Activated naive CD4-positive, alpha-beta T cell treated with anti-CD3 and anti-CD28 coated beads, Interleukin-2, amount 50 U/mL, for 24 hours (primary cell): Measurements from ENCODE around the gene SCML1.

Experiments
- H3K27ac Mint-ChIP-seq: one replicate; pipeline ENCODE4 v1.8.0; 2021; ENCODE audit warnings: mild to moderate bottlenecking, mixed read lengths
- H3K27me3 Mint-ChIP-seq: one replicate; pipeline ENCODE4 v1.8.0; 2021; ENCODE audit warnings: mixed read lengths
- H3K36me3 Mint-ChIP-seq: one replicate; pipeline ENCODE4 v1.8.0; 2021; ENCODE audit warnings: mixed read lengths
- H3K4me1 Mint-ChIP-seq: one replicate; pipeline ENCODE4 v1.8.0; 2021; ENCODE audit warnings: mixed read lengths
- H3K4me3 Mint-ChIP-seq: one replicate; pipeline ENCODE4 v1.8.0; 2021; ENCODE audit warnings: mild to moderate bottlenecking, mixed read lengths
- H3K9me3 Mint-ChIP-seq: one replicate; pipeline ENCODE4 v1.8.0; 2021; ENCODE audit warnings: mixed read lengths

Gene SCML1, protein sequence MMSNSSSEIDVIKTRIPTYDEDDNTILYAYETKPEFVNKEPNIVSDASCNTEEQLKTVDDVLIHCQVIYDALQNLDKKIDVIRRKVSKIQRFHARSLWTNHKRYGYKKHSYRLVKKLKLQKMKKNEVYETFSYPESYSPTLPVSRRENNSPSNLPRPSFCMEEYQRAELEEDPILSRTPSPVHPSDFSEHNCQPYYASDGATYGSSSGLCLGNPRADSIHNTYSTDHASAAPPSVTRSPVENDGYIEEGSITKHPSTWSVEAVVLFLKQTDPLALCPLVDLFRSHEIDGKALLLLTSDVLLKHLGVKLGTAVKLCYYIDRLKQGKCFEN

DNA sequence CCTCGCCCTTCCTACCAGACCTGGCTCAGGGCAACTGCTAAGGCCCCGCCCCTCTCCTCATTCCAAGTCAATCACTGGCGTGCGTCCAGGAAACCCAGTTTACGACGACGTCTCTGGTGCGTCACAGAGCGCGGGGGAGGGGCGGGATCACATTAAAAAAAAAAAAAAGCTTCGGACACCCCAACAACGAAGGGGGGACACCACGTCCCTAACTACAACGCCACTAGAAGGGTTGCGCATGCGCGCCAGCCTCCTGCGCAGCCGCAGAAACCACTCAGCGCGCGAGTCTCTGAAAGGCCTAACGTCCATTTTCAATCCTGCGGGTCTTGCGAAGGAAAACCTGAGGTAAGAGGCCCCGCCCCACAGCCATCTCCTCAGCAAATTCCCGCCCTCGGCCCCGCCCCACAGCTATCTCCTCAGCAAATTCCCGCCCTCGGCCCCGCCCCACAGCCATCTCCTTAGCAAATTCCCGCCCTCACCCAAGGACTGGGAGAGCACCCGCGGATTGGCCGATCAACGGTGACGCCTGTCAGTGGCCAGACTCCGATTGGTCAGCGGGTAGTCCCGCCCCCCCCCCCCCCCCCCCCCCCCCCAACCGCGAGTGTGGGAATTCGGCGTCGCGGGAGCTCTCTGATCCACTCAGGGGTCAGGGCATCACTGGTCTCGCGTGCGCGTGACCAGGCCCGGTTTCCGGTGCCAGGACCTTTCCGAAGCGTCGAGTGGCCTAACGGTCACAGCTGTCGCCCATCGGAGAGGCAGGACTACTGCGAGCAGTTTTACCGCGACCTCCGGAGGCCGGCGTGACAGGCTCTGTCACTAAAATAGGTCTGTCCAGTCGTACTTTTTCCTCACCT, at the start of gene SCML1:
TSS of gene SCML1 (plus strand) at position 638 of the 854 bp plus-strand sequence. CDS start 6,694 bp downstream, outside the sequence.
- no peaks in the 10 kb centered on the region for H3K27me3 Mint-ChIP-seq
- no peaks in the 10 kb centered on the region for H3K9me3 Mint-ChIP-seq
- no peaks in the 10 kb centered on the region for H3K36me3 Mint-ChIP-seq
- peak within 1 kb of the TSS; percentile 93 for H3K4me3 Mint-ChIP-seq
- peaks cover 39% of the 10 kb centered on the region for H3K4me1 Mint-ChIP-seq
- peak within 1 kb of the TSS; percentile 91 for H3K27ac Mint-ChIP-seq

DNA sequence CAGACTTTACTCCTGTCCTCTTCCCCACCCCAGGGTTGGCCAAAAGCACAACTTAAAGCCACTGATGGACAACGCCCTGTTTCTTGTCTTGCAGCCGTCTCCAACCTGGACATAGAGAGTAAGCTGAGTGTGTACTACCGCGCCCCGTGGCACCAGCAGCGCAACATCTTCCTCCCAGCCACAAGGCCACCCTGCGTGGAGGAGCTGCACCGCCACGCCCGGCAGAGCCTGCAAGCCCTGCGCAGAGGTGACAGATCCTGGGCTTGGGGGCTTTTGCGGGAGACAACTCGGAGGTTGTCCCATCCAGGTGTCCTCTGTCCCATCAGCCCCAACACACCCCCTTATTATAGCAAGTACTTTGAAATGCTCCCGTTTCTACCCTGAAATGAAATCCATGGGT, 49.6 kb upstream of the SCML1 start:
- Mint-ChIP-seq H3K27ac (no peak overlapping the region), H3K27me3 (no peaks in the 10 kb centered on the region), H3K9me3 (no peaks in the 10 kb centered on the region), H3K4me1 (peaks cover 12% of the 10 kb centered on the region), H3K36me3 (no peaks in the 10 kb centered on the region), H3K4me3 (no peak overlapping the region)

DNA sequence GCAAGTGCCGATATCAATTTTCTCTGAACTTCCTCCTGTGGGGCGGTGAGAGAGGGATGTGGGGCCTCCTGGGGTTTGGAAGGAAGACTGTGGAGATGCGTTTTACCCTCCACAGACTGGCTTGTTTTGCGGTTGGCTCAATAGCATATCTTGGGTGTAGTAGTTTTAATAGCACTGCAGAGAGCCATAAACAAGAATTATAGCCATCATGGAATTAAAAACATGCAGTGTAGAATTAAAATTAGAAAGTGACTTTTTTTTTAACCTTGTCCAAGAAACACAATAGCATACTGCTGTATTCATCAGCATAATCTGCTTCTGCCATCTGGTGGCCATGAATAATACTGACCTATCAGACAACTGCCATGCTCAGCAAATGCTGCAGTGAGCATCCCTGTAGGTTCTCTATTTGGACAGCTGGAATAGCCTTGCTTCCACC, 47.3 kb upstream of the SCML1 start:
- H3K27ac Mint-ChIP-seq: no peak overlapping the region
- H3K36me3 Mint-ChIP-seq: no peaks in the 10 kb centered on the region
- no peaks in the 10 kb centered on the region for H3K27me3 Mint-ChIP-seq

DNA sequence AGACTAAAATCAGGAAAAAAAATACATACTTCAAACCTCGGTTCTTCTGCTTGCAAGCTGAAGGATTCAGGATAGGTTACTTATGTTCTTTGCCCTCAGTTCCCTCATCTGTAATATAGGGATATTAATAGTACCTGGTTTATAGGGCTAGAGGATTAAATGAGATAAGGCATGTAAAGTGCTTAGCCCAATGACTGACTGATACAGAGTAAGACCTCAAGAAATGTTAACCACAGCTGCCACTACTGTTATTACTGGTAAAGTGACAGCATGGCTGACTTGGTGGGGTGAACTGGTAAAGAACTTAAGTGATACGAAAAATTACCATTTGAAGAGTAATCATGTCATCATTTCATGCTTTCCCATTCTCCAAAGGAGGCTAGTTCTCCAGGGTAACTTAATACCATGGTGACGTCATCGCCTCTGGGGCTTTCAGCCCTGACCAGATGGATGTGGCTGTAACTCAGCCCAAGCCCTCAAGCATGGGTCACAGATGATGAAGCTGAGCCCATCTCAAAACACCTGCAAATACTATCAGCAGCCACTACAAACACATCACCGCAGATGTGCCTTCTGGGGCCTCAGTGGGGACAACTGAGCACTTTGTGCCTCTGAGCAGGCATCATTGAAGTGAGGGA, 44.5 kb upstream of the SCML1 start:
- Mint-ChIP-seq H3K9me3 (no peaks in the 10 kb centered on the region), H3K27me3 (no peaks in the 10 kb centered on the region), H3K36me3 (no peaks in the 10 kb centered on the region), H3K4me1 (peaks cover 5% of the 10 kb centered on the region), H3K4me3 (no peak overlapping the region), H3K27ac (no peak overlapping the region)

More for the DNA sequence above, 47.3 kb upstream of the SCML1 start:
- Mint-ChIP-seq H3K4me1 (peaks cover 5% of the 10 kb centered on the region), H3K9me3 (no peaks in the 10 kb centered on the region), H3K4me3 (no peak overlapping the region)

DNA sequence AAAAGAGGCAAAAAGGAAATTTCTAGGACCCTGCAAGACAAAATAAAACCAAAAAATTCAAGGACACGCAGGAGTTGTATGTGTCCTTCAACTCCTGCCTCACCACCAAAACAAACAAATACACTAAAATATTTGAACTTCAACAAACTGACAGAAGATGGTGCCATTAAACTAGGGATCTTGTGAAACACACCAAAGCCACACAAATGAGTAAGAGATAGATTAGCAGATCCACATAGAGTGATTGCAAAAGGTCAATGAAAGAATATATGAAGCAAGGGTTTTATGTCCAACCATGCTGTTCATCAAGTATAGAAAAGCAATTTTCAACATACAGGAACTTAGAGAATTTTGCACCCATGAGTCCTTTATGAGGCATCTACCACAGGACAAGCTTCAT, 40.1 kb upstream of the SCML1 start:
- Mint-ChIP-seq H3K36me3 (no peaks in the 10 kb centered on the region), H3K4me1 (no peaks in the 10 kb centered on the region), H3K4me3 (no peak overlapping the region), H3K9me3 (no peaks in the 10 kb centered on the region), H3K27me3 (no peaks in the 10 kb centered on the region), H3K27ac (no peak overlapping the region)

DNA sequence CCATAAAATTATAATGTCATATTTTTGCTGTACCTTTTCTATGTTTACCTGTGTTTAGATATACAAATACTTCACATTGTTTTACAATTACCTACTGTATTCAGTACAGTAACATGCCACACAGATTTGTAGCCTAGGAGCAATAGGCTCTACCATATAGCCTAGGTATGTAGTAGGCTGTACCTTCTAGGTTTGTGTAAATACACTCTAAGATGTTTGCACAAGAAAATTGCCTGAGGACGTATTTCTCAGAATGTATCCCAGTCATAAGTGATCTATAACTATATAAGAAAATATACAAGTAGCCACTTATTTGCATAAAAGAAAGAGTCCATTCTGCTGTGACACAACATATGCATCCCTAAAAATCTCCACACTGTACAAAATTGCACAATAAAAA, 36.3 kb upstream of the SCML1 start:
- no peak overlapping the region for H3K27ac Mint-ChIP-seq
- H3K9me3 Mint-ChIP-seq: no peaks in the 10 kb centered on the region
- H3K4me1 Mint-ChIP-seq: no peaks in the 10 kb centered on the region
- no peaks in the 10 kb centered on the region for H3K27me3 Mint-ChIP-seq
- H3K36me3 Mint-ChIP-seq: no peaks in the 10 kb centered on the region
- no peak overlapping the region for H3K4me3 Mint-ChIP-seq

DNA sequence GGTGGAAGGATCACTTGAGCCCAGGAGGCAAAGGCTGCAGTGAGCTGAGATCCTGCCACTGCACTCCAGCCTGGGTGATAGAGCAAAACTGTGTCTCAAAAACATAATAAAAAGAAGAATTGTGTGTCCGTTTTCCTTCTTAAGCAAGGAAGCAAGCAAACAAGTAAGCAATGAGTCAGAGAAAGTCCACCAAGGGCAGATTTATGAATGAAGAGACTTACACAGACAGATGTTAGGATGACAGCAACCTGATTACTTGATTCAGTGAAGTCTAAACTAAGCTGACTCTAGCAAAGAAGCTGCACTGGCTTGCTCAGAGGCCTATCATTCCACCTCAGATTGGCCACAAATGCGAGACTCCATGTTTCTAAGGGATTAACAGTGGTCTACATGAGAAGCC, 34.1 kb upstream of the SCML1 start:
- H3K4me3 Mint-ChIP-seq: no peak overlapping the region
- H3K27me3 Mint-ChIP-seq: no peaks in the 10 kb centered on the region
- no peaks in the 10 kb centered on the region for H3K36me3 Mint-ChIP-seq
- H3K27ac Mint-ChIP-seq: no peak overlapping the region
- H3K9me3 Mint-ChIP-seq: no peaks in the 10 kb centered on the region
- no peaks in the 10 kb centered on the region for H3K4me1 Mint-ChIP-seq

DNA sequence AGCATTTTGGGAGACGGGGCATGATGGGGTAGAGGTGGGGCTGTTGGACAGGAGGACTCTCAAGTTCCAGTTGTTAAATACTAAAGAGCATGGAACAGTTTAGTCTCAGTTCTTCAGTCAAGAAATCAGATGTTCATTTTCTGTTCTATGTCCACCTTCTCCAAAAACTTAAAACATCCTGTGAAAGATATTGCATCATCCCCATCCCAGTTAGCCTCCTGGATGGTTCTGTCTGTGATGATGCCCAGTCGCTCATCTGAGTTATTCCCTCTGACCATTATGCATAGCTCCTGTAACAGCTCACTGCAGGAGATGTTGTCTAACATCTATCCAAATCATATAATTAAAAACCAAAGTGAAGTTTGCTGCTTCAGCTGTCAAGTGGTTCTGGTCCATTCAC, 32.1 kb upstream of the SCML1 start:
- H3K27ac Mint-ChIP-seq: no peak overlapping the region
- no peaks in the 10 kb centered on the region for H3K27me3 Mint-ChIP-seq
- H3K9me3 Mint-ChIP-seq: no peaks in the 10 kb centered on the region
- no peak overlapping the region for H3K4me3 Mint-ChIP-seq
- H3K36me3 Mint-ChIP-seq: no peaks in the 10 kb centered on the region
- H3K4me1 Mint-ChIP-seq: no peaks in the 10 kb centered on the region

DNA sequence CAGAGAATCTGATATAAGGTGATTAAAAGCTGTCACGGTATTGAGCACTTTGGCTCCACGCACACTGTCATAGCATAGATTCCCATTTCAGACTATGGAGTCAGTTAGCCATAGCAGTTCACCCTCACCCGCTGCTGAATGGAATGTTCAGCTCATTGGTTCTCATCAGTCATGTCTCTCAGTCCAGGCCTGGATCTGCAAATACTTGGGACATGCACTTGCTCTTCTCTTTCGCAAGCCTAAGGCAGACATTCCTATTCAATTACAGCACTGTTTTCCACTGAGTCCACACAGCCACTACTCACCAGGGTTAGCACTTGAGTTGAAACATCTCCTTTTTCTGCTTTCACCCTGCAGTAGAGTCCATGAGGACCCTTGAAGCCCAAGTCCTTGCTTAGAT, 30.6 kb upstream of the SCML1 start:
- Mint-ChIP-seq H3K4me3 (no peak overlapping the region), H3K9me3 (no peaks in the 10 kb centered on the region), H3K27ac (no peak overlapping the region), H3K27me3 (no peaks in the 10 kb centered on the region), H3K36me3 (no peaks in the 10 kb centered on the region), H3K4me1 (no peaks in the 10 kb centered on the region)

DNA sequence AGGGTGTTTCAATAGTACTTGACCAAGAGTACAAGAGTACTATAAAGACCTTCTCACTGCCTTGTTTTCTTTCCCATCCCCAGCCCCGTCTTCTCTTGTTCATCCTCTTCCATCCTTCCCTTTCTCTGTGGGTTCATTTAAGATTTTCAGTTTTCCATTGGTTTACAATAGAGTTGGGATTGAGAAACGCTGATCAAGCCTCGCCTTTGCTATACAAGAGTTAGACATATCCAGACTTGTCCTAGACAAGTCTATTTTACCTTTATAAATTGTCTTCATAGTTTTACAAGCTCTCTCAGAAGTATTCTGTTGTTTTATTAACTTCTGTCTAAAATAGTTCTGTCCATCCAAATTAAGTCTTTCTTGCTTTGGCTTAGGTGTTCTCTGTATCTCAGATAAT, 29.6 kb upstream of the SCML1 start:
- Mint-ChIP-seq H3K4me1 (no peaks in the 10 kb centered on the region), H3K4me3 (no peak overlapping the region), H3K27ac (no peak overlapping the region), H3K27me3 (no peaks in the 10 kb centered on the region), H3K9me3 (no peaks in the 10 kb centered on the region), H3K36me3 (no peaks in the 10 kb centered on the region)

DNA sequence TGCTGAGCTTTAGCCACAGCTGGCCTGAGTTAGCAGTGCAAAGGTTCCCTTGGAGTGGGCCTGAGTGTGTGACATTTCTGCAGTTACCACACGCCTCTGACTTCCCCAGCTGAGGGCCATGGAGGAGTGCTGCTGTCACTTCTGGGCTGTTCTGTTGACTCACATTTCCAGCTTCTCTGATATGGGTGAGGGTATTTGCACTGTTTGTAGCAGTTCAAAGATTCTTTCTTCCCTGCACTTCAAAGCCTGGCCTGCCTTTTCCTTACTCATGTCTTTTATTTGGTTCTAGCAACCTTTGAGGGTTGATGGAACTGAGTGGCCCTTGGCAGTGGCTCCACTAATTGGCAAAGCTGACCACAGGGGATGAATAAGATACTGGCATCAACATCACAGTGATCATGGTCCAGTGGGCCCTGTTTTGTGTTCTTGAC, 26.4 kb upstream of the SCML1 start:
- H3K4me1 Mint-ChIP-seq: no peaks in the 10 kb centered on the region
- no peaks in the 10 kb centered on the region for H3K36me3 Mint-ChIP-seq
- no peaks in the 10 kb centered on the region for H3K27me3 Mint-ChIP-seq
- H3K9me3 Mint-ChIP-seq: no peaks in the 10 kb centered on the region
- H3K4me3 Mint-ChIP-seq: no peak overlapping the region
- H3K27ac Mint-ChIP-seq: no peak overlapping the region

DNA sequence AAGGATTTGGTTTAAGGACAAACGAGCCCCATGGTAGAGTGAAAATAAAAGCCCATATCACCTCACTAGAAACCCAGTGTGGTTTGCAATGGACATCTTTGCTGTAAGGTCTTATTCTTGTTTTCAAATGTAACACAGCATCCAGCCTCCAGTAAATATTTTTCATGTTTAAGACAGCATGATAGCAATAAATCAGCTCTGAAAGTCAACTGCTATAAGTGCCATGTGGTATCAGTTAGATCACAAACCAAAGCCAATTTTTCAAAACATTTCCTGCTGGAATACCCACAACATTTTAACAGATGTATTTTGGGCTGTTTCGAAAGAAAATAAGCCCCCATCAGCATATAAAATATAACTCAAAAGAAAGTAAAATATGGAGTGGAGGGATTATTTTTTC, 24.0 kb upstream of the SCML1 start:
- no peaks in the 10 kb centered on the region for H3K9me3 Mint-ChIP-seq
- H3K4me3 Mint-ChIP-seq: no peak overlapping the region
- no peak overlapping the region for H3K27ac Mint-ChIP-seq
- H3K4me1 Mint-ChIP-seq: no peaks in the 10 kb centered on the region
- H3K27me3 Mint-ChIP-seq: no peaks in the 10 kb centered on the region
- no peaks in the 10 kb centered on the region for H3K36me3 Mint-ChIP-seq

DNA sequence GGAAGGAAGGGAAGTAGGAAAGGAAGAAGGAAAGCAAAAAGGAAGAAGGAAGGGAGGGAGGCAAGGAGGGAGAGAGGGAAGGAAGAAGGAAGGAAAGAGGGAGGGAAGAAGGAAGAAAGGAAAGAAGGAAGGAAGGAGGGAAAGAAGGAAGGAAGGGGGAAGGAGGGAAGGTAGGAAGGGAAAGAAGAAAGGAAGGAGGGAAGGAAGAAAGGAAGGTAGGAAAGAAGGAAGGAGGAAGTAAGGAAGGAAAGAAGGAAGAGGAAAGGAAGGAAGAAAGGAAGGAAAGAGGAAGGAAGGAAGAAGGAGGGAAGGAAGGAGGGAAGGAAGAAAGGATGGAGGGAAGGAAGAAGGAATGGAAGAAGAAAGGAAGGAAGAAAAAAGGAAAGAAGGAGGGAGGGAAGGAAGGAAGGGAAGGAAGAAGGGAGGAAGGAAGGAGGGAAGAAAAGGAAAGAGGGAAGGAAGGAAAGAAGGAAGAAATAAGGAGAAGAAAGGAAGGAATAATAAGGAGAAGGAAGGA, 18.6 kb upstream of the SCML1 start:
- Mint-ChIP-seq H3K9me3 (no peaks in the 10 kb centered on the region), H3K4me3 (no peak overlapping the region), H3K4me1 (no peaks in the 10 kb centered on the region), H3K36me3 (no peaks in the 10 kb centered on the region), H3K27me3 (no peaks in the 10 kb centered on the region), H3K27ac (peak overlapping the region; percentile 12)

DNA sequence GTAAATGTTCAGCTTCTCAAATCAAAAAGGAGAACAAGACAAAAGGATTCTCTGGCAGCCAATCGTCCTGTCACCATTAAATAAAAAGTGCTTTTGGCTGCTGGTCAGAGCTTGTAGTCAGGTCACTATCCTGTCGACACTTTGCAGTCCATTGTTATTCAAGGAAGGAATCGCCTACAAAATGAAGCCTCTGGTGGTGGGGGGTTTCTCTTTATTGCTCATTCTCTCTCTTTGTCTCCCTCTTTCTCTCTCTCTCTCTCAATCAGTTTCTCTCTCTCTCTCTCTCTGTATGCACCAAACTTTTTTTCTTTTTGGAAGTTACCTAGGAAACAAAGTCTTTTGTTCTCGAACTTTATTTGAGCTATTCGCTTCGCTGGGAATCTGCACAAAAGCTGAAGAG, 17.6 kb upstream of the SCML1 start:
- H3K36me3 Mint-ChIP-seq: no peaks in the 10 kb centered on the region
- no peaks in the 10 kb centered on the region for H3K9me3 Mint-ChIP-seq
- no peak overlapping the region for H3K27ac Mint-ChIP-seq
- no peak overlapping the region for H3K4me3 Mint-ChIP-seq
- H3K27me3 Mint-ChIP-seq: no peaks in the 10 kb centered on the region
- H3K4me1 Mint-ChIP-seq: no peaks in the 10 kb centered on the region

DNA sequence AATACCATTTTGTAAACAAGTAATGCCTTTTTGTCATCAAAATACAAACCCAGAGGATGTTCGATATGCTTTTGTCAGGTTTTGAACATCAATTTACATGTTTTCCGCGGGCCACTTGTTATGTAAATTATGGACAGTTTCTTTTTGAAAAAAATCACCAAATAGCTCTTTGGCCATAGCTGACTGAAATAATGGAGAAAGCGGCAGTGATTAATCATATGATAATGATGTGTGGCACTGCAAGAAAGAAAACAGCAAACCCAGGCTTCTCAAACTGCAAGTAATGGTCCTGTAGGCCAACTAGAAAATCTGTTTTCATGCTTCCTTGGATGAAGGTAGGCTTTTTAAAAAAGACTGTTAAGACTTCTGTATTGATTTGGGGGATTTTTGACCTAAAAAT, 15.6 kb upstream of the SCML1 start:
- Mint-ChIP-seq H3K4me3 (no peak overlapping the region), H3K36me3 (no peaks in the 10 kb centered on the region), H3K9me3 (no peaks in the 10 kb centered on the region), H3K27ac (no peak overlapping the region), H3K4me1 (no peaks in the 10 kb centered on the region), H3K27me3 (no peaks in the 10 kb centered on the region)

DNA sequence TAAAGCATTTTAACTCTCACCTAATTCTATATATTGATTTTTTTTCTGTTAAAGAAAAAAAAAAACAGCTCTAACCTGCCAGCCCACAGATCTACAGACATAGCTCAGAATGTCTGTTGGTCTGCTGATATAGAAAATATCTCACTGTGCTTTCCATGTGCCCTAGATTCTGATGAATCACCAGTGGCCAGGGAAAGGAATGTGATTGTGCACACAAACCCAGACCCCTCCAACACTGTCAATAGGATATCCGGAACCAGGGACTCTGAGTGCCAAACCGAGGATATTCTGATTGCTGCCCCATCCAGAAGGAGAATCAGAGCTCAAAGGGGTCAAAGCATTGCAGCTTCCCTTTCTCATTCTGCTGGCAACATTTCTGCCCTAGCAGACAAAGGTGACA, 12.1 kb upstream of the SCML1 start:
- Mint-ChIP-seq H3K4me3 (no peak overlapping the region), H3K4me1 (no peaks in the 10 kb centered on the region), H3K27ac (no peak overlapping the region), H3K27me3 (no peaks in the 10 kb centered on the region), H3K9me3 (no peaks in the 10 kb centered on the region), H3K36me3 (no peaks in the 10 kb centered on the region)
